CD4-positive, CD25-positive, alpha-beta regulatory T cell (primary cell): ENCODE measurements around the gene OR10G8. TPM values are rescaled to one million over a fixed set of nuclear protein-coding genes. Genes with fewer than 3 reads are reported as not detected.

Experiments
- ATAC-seq, 2 donors: fragments of 150-1000 bp; cut with Tn5 transposase; one replicate each; pipeline ENCODE4 v1.10.0; 2021; ENCODE audit warnings: low read depth in 2 of 2, moderate number of reproducible peaks in 2 of 2, moderate library complexity in 1 of 2
- DNase-seq, 3 donors: peaks; one replicate each; pipeline versions ENCODE4 v3.0.0 to v3.0.0-alpha.2; 2012 to 2022; ENCODE audit warnings: mixed read lengths in 1 of 3
- H3K27ac ChIP-seq: one replicate; pipeline ENCODE4 v1.7.0; 2013; ENCODE audit warnings: mild to moderate bottlenecking, low read length; ENCODE audit not compliant: insufficient read depth, poor library complexity, severe bottlenecking
- H3K27me3 ChIP-seq: one replicate; pipeline ENCODE4 v1.7.0; 2013; ENCODE audit warnings: low read length; ENCODE audit not compliant: control insufficient read depth, insufficient read depth
- H3K36me3 ChIP-seq: one replicate; pipeline ENCODE4 v1.7.0; 2013; ENCODE audit warnings: mild to moderate bottlenecking, low read length, moderate library complexity; ENCODE audit not compliant: control insufficient read depth, insufficient read depth
- H3K4me1 ChIP-seq: 2 replicates; pipeline ENCODE4 v1.7.0; 2013; ENCODE audit warnings: mild to moderate bottlenecking, low read length; ENCODE audit not compliant: insufficient read depth, control insufficient read depth, poor library complexity, severe bottlenecking
- H3K4me3 ChIP-seq: one replicate; pipeline ENCODE4 v1.7.0; 2013; ENCODE audit warnings: low read depth, mild to moderate bottlenecking, low read length, moderate library complexity
- H3K9me3 ChIP-seq, 2 experiments: 1 replicate in 1 of 2; 2 replicates in 1 of 2; pipeline ENCODE4 v1.7.0; 2013; ENCODE audit warnings: low read length in 2 of 2, mild to moderate bottlenecking in 1 of 2, moderate library complexity in 1 of 2; ENCODE audit not compliant: control insufficient read depth in 2 of 2
- H3K27ac Mint-ChIP-seq, 3 donors: one replicate each; pipeline ENCODE4 v1.8.0; 2020 to 2022; ENCODE audit warnings: mild to moderate bottlenecking in 3 of 3, mixed read lengths in 3 of 3, moderate library complexity in 2 of 3
- H3K27me3 Mint-ChIP-seq: one replicate; pipeline ENCODE4 v1.8.0; 2022; ENCODE audit warnings: mild to moderate bottlenecking, mixed read lengths
- H3K36me3 Mint-ChIP-seq: one replicate; pipeline ENCODE4 v1.8.0; 2020; ENCODE audit warnings: mixed read lengths
- H3K4me1 Mint-ChIP-seq, 4 donors: one replicate each; pipeline ENCODE4 v1.8.0; 2020 to 2022; ENCODE audit warnings: mixed read lengths in 4 of 4, mild to moderate bottlenecking in 1 of 4
- H3K4me3 Mint-ChIP-seq, 4 donors: one replicate each; pipeline ENCODE4 v1.8.0; 2020 to 2022; ENCODE audit warnings: mild to moderate bottlenecking in 4 of 4, mixed read lengths in 4 of 4, moderate library complexity in 3 of 4
- H3K9me3 Mint-ChIP-seq, 7 donors: one replicate each; pipeline ENCODE4 v1.8.0; 2020 to 2022; ENCODE audit warnings: mixed read lengths in 7 of 7, mild to moderate bottlenecking in 3 of 7, moderate library complexity in 2 of 7
- polyA plus RNA-seq, 4 donors: library from polyadenylated mRNA; unstranded; fragments of 300-500 nt; fragmentation: Illumina TruSeq; gene quantifications; one replicate each; pipeline ENCODE4 v1.2.3, GENCODE V29; 2021
- total RNA-seq: library from RNA; stranded (reverse); gene quantifications from one replicate; pipeline ENCODE4 v1.2.3, GENCODE V29; 2022

Gene OR10G8
- total and polyA plus RNA-seq, 5 donors from 2014 or later, result not detected

DNA sequence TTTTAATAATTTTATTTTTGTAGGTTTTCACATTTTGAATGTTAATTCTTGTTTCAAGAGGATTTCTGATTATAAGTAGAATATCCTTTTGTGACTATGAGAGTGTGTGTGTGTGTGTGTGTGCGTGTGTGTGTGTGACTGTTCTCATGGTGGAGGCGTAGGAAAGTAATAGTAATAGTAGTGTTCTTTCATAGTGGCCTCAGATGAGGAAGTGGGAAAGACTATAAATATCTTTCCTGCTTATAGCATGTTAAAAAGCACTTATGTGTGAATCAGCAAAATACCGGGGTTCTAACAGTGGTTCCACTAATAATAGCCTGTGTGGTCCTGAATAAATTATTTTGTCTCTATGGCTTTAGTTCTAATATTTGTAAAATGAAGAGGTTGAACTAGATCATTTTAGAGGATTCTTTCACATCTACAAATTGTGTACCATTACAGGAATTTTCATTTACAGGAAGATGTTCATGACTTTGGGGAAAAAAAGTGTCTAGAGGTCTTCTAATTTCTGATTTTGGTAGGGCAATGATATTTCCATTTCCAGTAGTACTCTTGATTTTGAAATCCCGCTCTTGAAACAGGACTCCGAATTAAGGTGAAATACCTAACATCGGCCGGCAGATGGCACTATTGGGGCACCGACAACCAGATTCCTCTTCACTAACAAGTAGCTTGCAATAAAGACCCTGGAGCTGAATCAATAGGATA is 44.5 kb downstream of the OR10G8 start:
- Histone ChIP-seq H3K36me3 (no peaks in the 10 kb centered on the region), H3K27me3 (peaks cover 7% of the 10 kb centered on the region), H3K9me3 (no peaks in the 10 kb centered on the region), H3K4me1 (no peaks in the 10 kb centered on the region), H3K4me3 (no peak overlapping the region), H3K27ac (no peak overlapping the region)
- H3K36me3 Mint-ChIP-seq, result no peaks in the 10 kb centered on the region
- H3K4me1 Mint-ChIP-seq, result peaks cover 0 to 7% (median under 1%) of the 10 kb centered on the region in 4 donors
- peak; percentile 33 to 78 (median 53) for DNase-seq
- peaks cover 24% of the 10 kb centered on the region for H3K27me3 Mint-ChIP-seq
- H3K4me3 Mint-ChIP-seq, result no peak overlapping the region
- H3K27ac Mint-ChIP-seq, result peak overlapping the region in 1 of 3 donors; percentile 33
- peaks cover 0 to 2% (median 0%) of the 10 kb centered on the region in 7 donors for H3K9me3 Mint-ChIP-seq
- ATAC-seq, result no peak

DNA sequence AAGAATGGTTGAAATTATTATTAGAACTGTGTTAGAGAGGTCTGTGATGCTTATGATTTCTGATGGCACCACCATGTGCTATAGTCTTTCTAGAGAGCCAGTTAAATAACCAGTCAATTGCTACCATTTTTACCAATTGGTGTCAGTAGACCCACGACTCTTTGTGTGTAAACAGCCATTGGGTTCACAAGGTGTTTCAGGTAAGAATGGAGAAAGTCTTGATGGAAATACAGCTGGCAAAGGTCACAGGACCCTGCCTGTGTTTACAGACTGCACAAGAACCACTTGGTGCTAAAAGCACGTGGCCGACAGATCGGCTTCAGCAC is 45.0 kb downstream of the OR10G8 start:
- Mint-ChIP-seq H3K36me3 (no peaks in the 10 kb centered on the region), H3K27me3 (peaks cover 29% of the 10 kb centered on the region), H3K27ac (no peak overlapping the region), H3K9me3 (no peaks in the 10 kb centered on the region), H3K4me1 (peaks cover 0 to 7% (median 3%) of the 10 kb centered on the region in 4 donors), H3K4me3 (no peak overlapping the region)
- Histone ChIP-seq H3K27ac (no peak overlapping the region), H3K9me3 (no peaks in the 10 kb centered on the region), H3K4me1 (no peaks in the 10 kb centered on the region), H3K36me3 (no peaks in the 10 kb centered on the region), H3K27me3 (peaks cover 4% of the 10 kb centered on the region), H3K4me3 (no peak overlapping the region)
- DNase-seq (no peak), ATAC-seq (no peak)

DNA sequence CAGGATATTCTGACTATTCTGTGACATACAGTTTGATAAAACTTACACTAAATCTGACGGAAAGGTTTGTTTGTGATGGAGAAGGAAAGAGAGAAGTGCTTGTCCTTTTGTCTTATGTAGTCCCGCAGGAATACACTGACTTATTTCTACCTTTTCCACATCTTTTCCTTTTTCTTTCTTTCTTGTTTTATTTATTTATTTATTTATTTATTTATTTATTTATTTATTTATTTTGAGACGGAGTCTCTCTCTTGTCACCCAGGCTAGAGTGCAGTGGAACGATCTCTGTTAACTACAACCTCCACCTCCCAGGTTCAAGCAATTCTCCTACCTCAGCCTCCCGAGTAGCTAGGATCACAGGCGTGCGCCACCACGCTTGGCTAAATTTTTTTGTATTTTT is 45.5 kb downstream of the OR10G8 start:
- Histone ChIP-seq H3K4me3 (no peak overlapping the region), H3K36me3 (no peaks in the 10 kb centered on the region), H3K27ac (no peak overlapping the region), H3K27me3 (peaks cover 3% of the 10 kb centered on the region), H3K4me1 (no peaks in the 10 kb centered on the region), H3K9me3 (no peaks in the 10 kb centered on the region)
- peaks cover 34% of the 10 kb centered on the region for H3K27me3 Mint-ChIP-seq
- H3K4me1 Mint-ChIP-seq, result peaks cover 0 to 9% (median 4%) of the 10 kb centered on the region in 4 donors
- H3K4me3 Mint-ChIP-seq, result no peak overlapping the region
- ATAC-seq (no peak), DNase-seq (no peak)
- no peaks in the 10 kb centered on the region for H3K36me3 Mint-ChIP-seq
- no peak overlapping the region for H3K27ac Mint-ChIP-seq
- no peaks in the 10 kb centered on the region for H3K9me3 Mint-ChIP-seq

DNA sequence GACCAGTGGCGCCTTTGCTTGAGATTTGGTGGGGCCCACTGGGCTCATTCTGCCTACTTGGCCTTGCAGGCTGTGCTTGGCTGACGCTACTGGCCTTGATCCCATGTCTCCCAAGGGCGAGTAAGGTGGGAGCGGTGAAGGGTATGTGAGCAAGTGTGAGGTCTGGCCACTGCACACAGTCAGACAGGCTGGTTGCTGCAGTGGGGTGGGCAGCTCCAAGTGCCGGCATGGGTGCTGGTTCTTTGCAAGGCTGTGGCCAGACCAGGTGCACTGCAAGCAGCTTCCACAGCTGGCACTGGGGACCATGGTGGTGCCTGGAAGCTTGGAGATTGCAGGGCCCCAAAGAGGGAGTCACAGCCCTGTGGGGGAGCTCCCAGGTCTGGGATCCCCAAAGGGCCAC is 48.0 kb downstream of the OR10G8 start:
- Mint-ChIP-seq H3K27me3 (peaks cover 35% of the 10 kb centered on the region), H3K27ac (no peak overlapping the region), H3K36me3 (no peaks in the 10 kb centered on the region), H3K4me1 (peaks cover 0 to 9% (median 2%) of the 10 kb centered on the region in 4 donors), H3K9me3 (no peaks in the 10 kb centered on the region), H3K4me3 (no peak overlapping the region)
- Histone ChIP-seq H3K36me3 (no peaks in the 10 kb centered on the region), H3K27me3 (no peaks in the 10 kb centered on the region), H3K27ac (no peak overlapping the region), H3K4me1 (no peaks in the 10 kb centered on the region), H3K9me3 (no peaks in the 10 kb centered on the region), H3K4me3 (no peak overlapping the region)
- ATAC-seq (no peak), DNase-seq (no peak)

DNA sequence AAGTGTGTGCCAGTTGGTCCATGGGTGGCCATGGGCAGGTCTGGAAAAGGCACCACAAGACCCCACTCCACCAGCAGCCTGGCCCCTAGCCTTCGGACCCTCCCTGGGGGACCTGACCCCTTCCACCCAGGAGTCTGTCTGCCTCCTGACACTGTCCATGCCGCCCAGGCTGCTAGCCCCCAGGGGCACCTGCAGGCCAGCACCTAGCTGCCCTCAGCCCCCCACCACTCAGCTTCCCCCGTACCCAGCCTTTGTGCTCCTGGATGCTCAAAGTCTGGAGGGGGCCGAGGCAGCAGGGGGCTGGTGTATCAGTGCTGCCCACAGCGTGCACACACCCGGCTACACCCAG is 48.9 kb downstream of the OR10G8 start:
- Histone ChIP-seq H3K4me3 (no peak overlapping the region), H3K27ac (no peak overlapping the region), H3K9me3 (no peaks in the 10 kb centered on the region), H3K36me3 (no peaks in the 10 kb centered on the region), H3K4me1 (no peaks in the 10 kb centered on the region), H3K27me3 (no peaks in the 10 kb centered on the region)
- H3K4me1 Mint-ChIP-seq, result peaks cover 0 to 9% (median 2%) of the 10 kb centered on the region in 4 donors
- no peak overlapping the region for H3K27ac Mint-ChIP-seq
- H3K27me3 Mint-ChIP-seq, result peaks cover 35% of the 10 kb centered on the region
- DNase-seq (no peak), ATAC-seq (no peak)
- H3K36me3 Mint-ChIP-seq, result no peaks in the 10 kb centered on the region
- H3K9me3 Mint-ChIP-seq, result no peaks in the 10 kb centered on the region
- peak overlapping the region in 1 of 4 donors; percentile 63 for H3K4me3 Mint-ChIP-seq

DNA sequence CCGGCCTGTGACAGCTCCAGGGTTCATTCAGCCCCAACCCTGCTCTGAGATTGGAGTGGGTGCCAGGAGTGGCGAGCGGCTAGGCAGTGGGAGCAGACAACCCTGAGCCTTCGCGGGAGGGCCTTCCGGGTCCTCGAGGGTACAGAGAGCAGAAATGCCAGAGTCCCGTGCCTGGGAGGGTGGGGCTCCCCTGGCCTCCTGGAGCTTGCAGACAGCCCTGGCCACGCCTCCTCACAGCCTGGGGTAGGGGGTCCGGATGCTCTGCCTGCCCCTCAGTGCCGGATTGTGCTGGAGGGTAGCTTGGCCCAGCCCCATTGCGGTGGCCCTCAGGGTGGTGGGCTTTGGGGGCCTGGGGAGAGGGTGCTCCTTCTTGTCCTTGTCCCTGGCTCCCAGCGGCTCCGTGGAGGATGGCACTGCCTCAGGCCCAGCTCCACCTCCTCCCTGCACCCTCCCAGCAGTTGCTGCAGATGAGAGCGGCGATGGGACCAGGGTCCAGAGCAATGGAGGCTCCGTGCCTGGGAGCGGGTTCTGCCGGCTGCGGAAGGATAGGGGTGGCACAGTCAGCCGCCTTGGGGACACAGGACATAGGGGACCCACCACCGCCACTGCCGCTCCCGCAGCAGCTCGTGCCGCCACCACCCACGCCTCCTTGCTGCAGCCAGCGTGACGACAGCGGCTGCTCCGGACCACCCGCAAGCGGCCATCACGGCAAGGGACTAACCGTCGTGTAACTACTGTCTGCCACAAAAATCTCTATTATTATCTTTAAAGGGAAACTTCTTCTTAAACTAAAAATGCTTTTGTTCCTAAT is 49.4 kb downstream of the OR10G8 start:
- H3K9me3 ChIP-seq, result no peaks in the 10 kb centered on the region
- H3K27ac ChIP-seq, result no peak overlapping the region
- no peaks in the 10 kb centered on the region for H3K27me3 ChIP-seq
- H3K4me1 Mint-ChIP-seq, result peaks cover 0 to 9% (median 1%) of the 10 kb centered on the region in 4 donors
- peak overlapping the region in 2 of 4 donors; percentile 63 to 68 for H3K4me3 Mint-ChIP-seq
- no peak overlapping the region for H3K4me3 ChIP-seq
- H3K36me3 Mint-ChIP-seq, result no peaks in the 10 kb centered on the region
- no peaks in the 10 kb centered on the region for H3K4me1 ChIP-seq
- H3K27me3 Mint-ChIP-seq, result peaks cover 33% of the 10 kb centered on the region
- DNase-seq (peak in 1 of 3 donors; percentile 7), ATAC-seq (peak in 1 of 2 donors; percentile 12)
- H3K36me3 ChIP-seq, result no peaks in the 10 kb centered on the region
- no peaks in the 10 kb centered on the region for H3K9me3 Mint-ChIP-seq
- no peak overlapping the region for H3K27ac Mint-ChIP-seq

DNA sequence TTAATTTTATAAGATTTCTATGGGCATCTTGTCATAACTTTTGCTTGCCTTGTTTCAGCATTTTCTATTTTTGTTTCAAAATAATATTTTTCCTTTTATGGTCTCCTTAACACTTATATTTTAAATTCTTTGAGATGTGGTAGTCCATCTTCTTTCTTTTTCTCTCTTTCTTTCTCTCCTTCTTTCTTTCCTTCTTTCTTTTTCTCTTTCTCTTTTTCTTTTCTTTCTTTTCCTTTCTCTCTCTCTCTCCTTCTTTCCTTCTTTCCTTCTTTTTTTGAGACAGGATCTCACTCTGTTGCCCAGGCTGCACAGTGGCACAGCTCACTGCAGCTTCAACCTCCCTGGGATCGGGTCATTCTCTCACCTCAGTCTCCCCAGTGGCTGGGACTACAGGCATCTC is 50.7 kb downstream of the OR10G8 start:
- Histone ChIP-seq H3K36me3 (no peaks in the 10 kb centered on the region), H3K27me3 (no peaks in the 10 kb centered on the region), H3K4me1 (no peaks in the 10 kb centered on the region), H3K27ac (no peak overlapping the region), H3K9me3 (no peaks in the 10 kb centered on the region), H3K4me3 (no peak overlapping the region)
- Mint-ChIP-seq H3K27ac (no peak overlapping the region), H3K4me1 (peaks cover 0 to 9% (median 0%) of the 10 kb centered on the region in 4 donors), H3K36me3 (no peaks in the 10 kb centered on the region), H3K9me3 (no peaks in the 10 kb centered on the region), H3K27me3 (peaks cover 29% of the 10 kb centered on the region), H3K4me3 (no peak overlapping the region)
- DNase-seq (no peak), ATAC-seq (no peak)
